DMS 273 treated with DMSO at 0.1 percent for 48 hours (cell line): ENCODE results near the gene CD200.
"Not testable (repeated sequence)": the region's sequence is repeated elsewhere in the genome, so short reads cannot be mapped to it uniquely, and the experiment has no call there.

ENCODE experiments used
- DNase-seq: peaks from one replicate; lab custom pipeline; 2025; lab: John Stamatoyannopoulos, UW

CD200 gene

GRCh38 chr3:112360561-112360960 lies 27.6 kb downstream of the CD200 start:
- DNase-seq = no peak

GRCh38 chr3:112362221-112362620 lies 29.3 kb downstream of the CD200 start:
- DNase-seq = no peak

- no peak for DNase-seq
These were observed 31.3 kb downstream of the CD200 start for GRCh38 chr3:112364291-112364690.

- DNase-seq = no peak
These were observed 32.1 kb downstream of the CD200 start for GRCh38 chr3:112365035-112365434.

GRCh38 chr3:112365636-112366035 lies 32.7 kb downstream of the CD200 start:
- no peak for DNase-seq

GRCh38 chr3:112366522-112366921 lies 33.6 kb downstream of the CD200 start:
- no peak for DNase-seq

- DNase-seq = no peak
These were observed 38.6 kb downstream of the CD200 start for GRCh38 chr3:112371569-112371968.

- DNase-seq = no peak
These were observed 39.4 kb downstream of the CD200 start for GRCh38 chr3:112372396-112372795.

- no peak for DNase-seq
These were observed 40.5 kb downstream of the CD200 start for GRCh38 chr3:112373476-112373875.

GRCh38 chr3:112373924-112374323 lies 41.0 kb downstream of the CD200 start:
- no peak for DNase-seq

- no peak for DNase-seq
These were observed 41.4 kb downstream of the CD200 start for GRCh38 chr3:112374333-112374734.

- no peak for DNase-seq
These were observed 42.2 kb downstream of the CD200 start for GRCh38 chr3:112375117-112375516.

- DNase-seq = no peak
These were observed 43.4 kb downstream of the CD200 start for GRCh38 chr3:112376241-112376911.

GRCh38 chr3:112376992-112377391 lies 44.0 kb downstream of the CD200 start:
- no peak for DNase-seq

- no peak for DNase-seq
These were observed 44.7 kb downstream of the CD200 start for GRCh38 chr3:112377568-112378071.

GRCh38 chr3:112378347-112378746 lies 45.4 kb downstream of the CD200 start:
- not testable (repeated sequence) for DNase-seq

GRCh38 chr3:112379020-112379690 lies 46.2 kb downstream of the CD200 start:
- DNase-seq = no peak

- no peak for DNase-seq
These were observed 49.0 kb downstream of the CD200 start for GRCh38 chr3:112381673-112382542.

GRCh38 chr3:112382543-112383160 lies 49.7 kb downstream of the CD200 start:
- DNase-seq = no peak

GRCh38 chr3:112384769-112385168 lies 51.8 kb downstream of the CD200 start:
- no peak for DNase-seq

GRCh38 chr3:112388972-112389371 lies 56.0 kb downstream of the CD200 start:
- no peak for DNase-seq

GRCh38 chr3:112389961-112390360 lies 57.0 kb downstream of the CD200 start:
- DNase-seq = no peak
